ENCODE measurements around the gene TPPP3.
"Not testable (repeated sequence)": the region's sequence is repeated elsewhere in the genome, so short reads cannot be mapped to it uniquely, and the experiment has no call there.

TPPP3 gene

GRCh38 chr16:67388591-67388990 lies 4.7 kb downstream of the TPPP3 start:
- no peak for DNase-seq

GRCh38 chr16:67388191-67388590 lies 5.1 kb downstream of the TPPP3 start:
- DNase-seq = no peak

GRCh38 chr16:67387479-67388079 lies 5.7 kb downstream of the TPPP3 start:
- DNase-seq = no peak

- DNase-seq = no peak
Observed at GRCh38 chr16:67386861-67387455, 6.3 kb downstream of the TPPP3 start.

GRCh38 chr16:67384778-67385510 lies 8.4 kb downstream of the TPPP3 start:
- DNase-seq = no peak

- no peak for DNase-seq
Observed at GRCh38 chr16:67383284-67383683, 10.0 kb downstream of the TPPP3 start.

- no peak for DNase-seq
Observed at GRCh38 chr16:67378642-67379041, 14.7 kb downstream of the TPPP3 start.

GRCh38 chr16:67376012-67376411 lies 17.3 kb downstream of the TPPP3 start:
- not testable (repeated sequence) for DNase-seq

- DNase-seq = no peak
Observed at GRCh38 chr16:67372664-67373063, 20.6 kb downstream of the TPPP3 start.

GRCh38 chr16:67370661-67371060 lies 22.6 kb downstream of the TPPP3 start:
- no peak for DNase-seq

GRCh38 chr16:67364600-67365235 lies 28.6 kb downstream of the TPPP3 start:
- DNase-seq = no peak

GRCh38 chr16:67361038-67361437 lies 32.3 kb downstream of the TPPP3 start:
- DNase-seq = no peak

- DNase-seq = not testable (repeated sequence)
Observed at GRCh38 chr16:67359540-67360269, 33.6 kb downstream of the TPPP3 start.

GRCh38 chr16:67357561-67357960 lies 35.7 kb downstream of the TPPP3 start:
- DNase-seq = peak; percentile 31

- DNase-seq = no peak
Observed at GRCh38 chr16:67356396-67356795, 36.9 kb downstream of the TPPP3 start.

GRCh38 chr16:67352463-67352862 lies 40.8 kb downstream of the TPPP3 start:
- not testable (repeated sequence) for DNase-seq

GRCh38 chr16:67350324-67350723 lies 43.0 kb downstream of the TPPP3 start:
- DNase-seq = no peak

GRCh38 chr16:67349172-67349571 lies 44.1 kb downstream of the TPPP3 start:
- no peak for DNase-seq

- DNase-seq = no peak
Observed at GRCh38 chr16:67346341-67346740, 47.0 kb downstream of the TPPP3 start.

- DNase-seq = no peak
Observed at GRCh38 chr16:67345401-67345800, 47.9 kb downstream of the TPPP3 start.

GRCh38 chr16:67342616-67343015 lies 50.7 kb downstream of the TPPP3 start:
- no peak for DNase-seq

GRCh38 chr16:67341250-67341649 lies 52.0 kb downstream of the TPPP3 start:
- no peak for DNase-seq

All from NCI-H510A (cell line).